GM12878 (cell line): ENCODE data around the gene TRIM50. TPM values are rescaled to one million over a fixed set of nuclear protein-coding genes. Genes with fewer than 3 reads are reported as not detected.

Source experiments
- ATAC-seq: fragments of 200-7000 bp; cut with Tn5 transposase; 3 replicates; pipeline ENCODE4 v1.9.1; 2020; ENCODE audit warnings: mild to moderate bottlenecking, moderate library complexity
- BruUV-seq: library from RNA; stranded (reverse); fragments of 400-500 nt; replicated peaks from 2 replicates; lab custom pipeline; 2021; lab: Mats Ljungman, UMichigan
- CTCF ChIA-PET: fragments of 300-600 bp; sonication (Branson Sonifier 250); formaldehyde crosslinking; extraction: SDS; loops from one replicate; lab custom pipeline; 2021; ENCODE audit warnings: inconsistent platforms; lab: Yijun Ruan, JAX
- POLR2A ChIA-PET: fragments of 350-600 bp; formaldehyde crosslinking; extraction: SDS; loops from one replicate; lab custom pipeline; 2021; ENCODE audit warnings: inconsistent platforms; lab: Charles Lee
- RAD21 ChIA-PET: fragments of 300-600 bp; sonication (Branson Sonifier 250); formaldehyde crosslinking; loops from one replicate; lab custom pipeline; 2023; ENCODE audit warnings: antibody characterized with exemption; ENCODE audit not compliant: unreplicated experiment; lab: Charles Lee
- SMC1A ChIA-PET: fragments of 300-600 bp; sonication (Branson Sonifier 250); formaldehyde crosslinking; loops from one replicate; lab custom pipeline; 2023; ENCODE audit not compliant: unreplicated experiment, uncharacterized antibody; lab: Charles Lee
- DNase-seq: peaks from one replicate; pipeline ENCODE4 v3.0.0-alpha.2; 2011; ENCODE audit warnings: low read depth, low spot score
- FAIRE-seq: peaks from 3 replicates; lab custom pipeline; 2011; peaks lifted over from hg19 to GRCh38; lab: Jason Lieb, UNC
- H2AFZ ChIP-seq: 2 replicates; pipeline ENCODE4 v1.6.0; 2011; ENCODE audit warnings: low read depth, low read length, control low read depth; ENCODE audit not compliant: control insufficient read depth
- H3K27ac ChIP-seq: 2 replicates; pipeline ENCODE4 v1.5.1; 2011; ENCODE audit warnings: control low read depth; ENCODE audit not compliant: control insufficient read depth, insufficient read depth
- H3K27me3 ChIP-seq, 2 experiments: replicated peaks in 1 of 2; 2 replicates each; pipeline versions ENCODE4 v1.6.0 to v1.6.1; 2011; ENCODE audit warnings: low read length in 1 of 2; ENCODE audit not compliant: control insufficient read depth in 2 of 2, insufficient read depth in 2 of 2
- H3K36me3 ChIP-seq, 2 experiments: 2 replicates each; pipeline ENCODE4 v1.5.1; 2011; ENCODE audit warnings: low read length in 1 of 2; ENCODE audit not compliant: control insufficient read depth in 2 of 2, insufficient read depth in 2 of 2
- H3K4me1 ChIP-seq: 2 replicates; pipeline ENCODE4 v1.6.1; 2011; ENCODE audit warnings: mild to moderate bottlenecking, low read length, moderate library complexity, mixed read lengths; ENCODE audit not compliant: control insufficient read depth, insufficient read depth
- H3K4me2 ChIP-seq: 2 replicates; pipeline ENCODE4 v1.6.0; 2011; ENCODE audit warnings: control low read depth; ENCODE audit not compliant: control insufficient read depth, insufficient read depth
- H3K4me3 ChIP-seq: fragments of 200-600 bp; sonication (generic); 2 replicates; pipeline ENCODE4 v1.5.1; 2016
- H3K79me2 ChIP-seq: 2 replicates; pipeline ENCODE4 v1.6.0; 2011; ENCODE audit warnings: low read length; ENCODE audit not compliant: control insufficient read depth, insufficient read depth
- H3K9ac ChIP-seq: 2 replicates; pipeline ENCODE4 v1.8.0; 2011; ENCODE audit warnings: low read length, control low read depth, mixed read lengths; ENCODE audit not compliant: control insufficient read depth, insufficient read depth
- H3K9me3 ChIP-seq: replicated peaks from 3 replicates; pipeline ENCODE4 v1.5.1; 2011; ENCODE audit warnings: mild to moderate bottlenecking, low read length; ENCODE audit not compliant: control insufficient read depth, insufficient read depth
- H4K20me1 ChIP-seq: 2 replicates; pipeline ENCODE4 v1.6.0; 2011; ENCODE audit not compliant: control insufficient read depth, insufficient read depth
- HCFC1 ChIP-seq: fragments of 150-350 bp; IDR thresholded peaks from 2 replicates; pipeline ENCODE4 v1.6.1; 2014; ENCODE audit warnings: low read length
- IKZF2 ChIP-seq, 2 experiments: fragments of 450-650 bp; IDR thresholded peaks; 2 replicates each; pipeline ENCODE4 v1.6.1; 2017; ENCODE audit warnings: mild to moderate bottlenecking in 2 of 2, moderate library complexity in 2 of 2
- NFXL1 ChIP-seq: fragments of 450-650 bp; IDR thresholded peaks from 2 replicates; pipeline ENCODE4 v1.6.1; 2017; ENCODE audit warnings: antibody characterized with exemption, mild to moderate bottlenecking, borderline replicate concordance
- NR2C1 ChIP-seq: fragments of 450-650 bp; IDR thresholded peaks from 2 replicates; pipeline ENCODE4 v1.6.1; 2017; ENCODE audit warnings: antibody characterized with exemption, mild to moderate bottlenecking, moderate library complexity
- SUZ12 ChIP-seq: fragments of 200-600 bp; sonication (generic); IDR thresholded peaks from one replicate; pipeline ENCODE4 v1.6.1; 2018; ENCODE audit warnings: antibody characterized with exemption, mild to moderate bottlenecking; ENCODE audit not compliant: unreplicated experiment
- TCF12 ChIP-seq: IDR thresholded peaks from 2 replicates; pipeline ENCODE4 v1.6.1; 2011; ENCODE audit warnings: low read depth, mild to moderate bottlenecking, low read length
- TCF7 ChIP-seq: IDR thresholded peaks from 2 replicates; pipeline ENCODE4 v1.6.1; 2014; ENCODE audit warnings: antibody characterized with exemption, borderline replicate concordance
- WRNIP1 ChIP-seq: IDR thresholded peaks from 2 replicates; pipeline ENCODE4 v1.6.1; 2011; ENCODE audit warnings: low read depth, low read length, improper control_type of control experiment, borderline replicate concordance
- WGBS: methylation state at CpG from one replicate; pipeline ENCODE4 v1.1.6; 2016; ENCODE audit warnings: low lambda C conversion rate; ENCODE audit not compliant: insufficient replicate concordance, insufficient coverage; ENCODE audit errors: missing lambda C conversion rate; 5-methylcytosine and 5-hydroxymethylcytosine counted together
- in situ Hi-C: fragments of 300-500 bp; cut with MboI; formaldehyde crosslinking; loops from 9 replicates; pipeline ENCODE4 v1.14.3; 2018; ENCODE audit warnings: mixed read lengths
- intact Hi-C: fragments of 100-400 bp; cut with micrococcal nuclease; formaldehyde crosslinking; loops from one replicate; pipeline ENCODE4 v1.14.2; 2022; ENCODE audit not compliant: unreplicated experiment
- polyA plus RNA-seq, 11 experiments: library from polyadenylated mRNA; depleted of rRNA in 4 of 11; unstranded in 6 of 11; stranded (reverse) in 5 of 11; fragments of >200 nt; fragmentation: Nextera tagmentation in 4 of 11; fragmentation: Illumina TruSeq in 1 of 11; extraction: Ambion mirVana in 4 of 11; extraction: Trizol in 1 of 11; gene quantifications; 1 replicate in 1 of 11; 2 replicates in 10 of 11; pipeline versions ENCODE4 v1.2.1 to v1.2.3, GENCODE V29; 2011 to 2016; ENCODE audit warnings: inconsistent platforms in 2 of 11, missing spikeins in 2 of 11, low read depth in 1 of 11
- total RNA-seq, 4 experiments: library from RNA; depleted of rRNA in 3 of 4; stranded (reverse); fragments of >200 nt in 3 of 4; fragmentation: Illumina TruSeq in 1 of 4; extraction: Trizol in 1 of 4; gene quantifications; 2 replicates each; pipeline versions ENCODE4 v1.2.1 to v1.2.3, GENCODE V29; 2013 to 2021
- TF ChIP-seq, protein P1 (sequence below): fragments of 450-650 bp; IDR thresholded peaks from 2 replicates; pipeline ENCODE4 v1.6.1; 2017; ENCODE audit warnings: low read depth, mild to moderate bottlenecking, moderate library complexity
- TF ChIP-seq, protein P2 (sequence below): IDR thresholded peaks from 2 replicates; pipeline ENCODE4 v1.6.1; 2012; ENCODE audit warnings: low read depth, low read length, improper control_type of control experiment
- TF ChIP-seq, protein P3 (sequence below): IDR thresholded peaks from 2 replicates; pipeline ENCODE4 v1.6.1; 2012; ENCODE audit warnings: mild to moderate bottlenecking, low read depth, low read length
- TF ChIP-seq, protein P4 (sequence below): IDR thresholded peaks from 2 replicates; pipeline ENCODE4 v1.6.1; 2012; ENCODE audit warnings: low read depth, low read length, improper control_type of control experiment

The TRIM50 gene
- total and polyA plus RNA-seq, 10 of the 15 experiments (the other 5 are each of a cell fraction or from before 2014, with no cell fraction given), result not detected

DNA sequence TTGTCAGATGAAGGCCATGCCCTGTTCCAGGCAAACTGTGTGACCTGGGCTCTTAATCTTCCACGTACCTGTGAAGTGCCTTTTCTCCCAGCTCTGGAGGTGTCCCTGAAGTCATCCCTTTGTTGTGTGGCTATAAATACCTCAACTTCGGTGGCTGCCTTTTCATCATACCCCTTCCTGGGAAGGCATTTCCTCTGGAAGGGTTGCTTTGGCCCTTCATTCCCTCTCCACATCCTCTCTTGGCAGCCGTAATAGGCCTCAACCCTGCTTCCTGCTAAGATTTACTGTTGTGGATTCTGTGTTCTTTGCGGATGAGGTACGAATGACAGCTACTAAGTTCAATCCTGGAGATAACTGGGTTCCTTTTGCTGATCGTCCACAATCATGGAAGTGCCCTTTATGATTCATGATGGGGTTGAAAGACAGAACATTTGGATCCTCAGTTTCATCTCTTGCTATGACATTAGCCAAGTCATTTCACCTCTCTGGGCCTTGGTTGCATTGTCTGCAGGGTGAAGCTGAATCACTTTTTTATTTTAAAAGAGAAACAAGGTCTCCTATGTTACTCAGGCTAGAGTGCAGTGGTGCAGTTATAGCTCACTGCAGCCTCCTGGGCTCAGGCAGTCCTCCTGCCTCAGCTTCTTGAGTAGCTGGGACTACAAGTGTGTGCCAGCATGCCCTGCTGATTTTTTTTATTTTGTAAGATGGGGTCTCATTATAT is 23.7 kb upstream of the TRIM50 start:
- Histone ChIP-seq H3K27me3 (no peaks in the 10 kb centered on the region; a peak in 1 of 4 replicates), H4K20me1 (no peaks in the 10 kb centered on the region), H3K4me2 (no peak overlapping the region), H2AFZ (no peak overlapping the region), H3K79me2 (no peaks in the 10 kb centered on the region), H3K4me1 (no peaks in the 10 kb centered on the region), H3K9ac (no peak overlapping the region), H3K9me3 (no peaks in the 10 kb centered on the region), H3K36me3 (no peaks in the 10 kb centered on the region), H3K27ac (no peak overlapping the region), H3K4me3 (no peak overlapping the region)
- RAD21 ChIA-PET, result no interaction called here
- FAIRE-seq, result peak; percentile 18
- POLR2A ChIA-PET, result no interaction called here
- WGBS, result 44% methylated on average over 6 of the region's 6 CpGs
- SMC1A ChIA-PET, result no interaction called here
- no peak for DNase-seq
- CTCF ChIA-PET, result interaction anchor here (1.2 kb wide), 1 partner anchor 100 kb away, joined by 3 read pairs; no protein-coding TSS in a partner anchor
- in situ Hi-C loops, result no loop called here
- intact Hi-C loops, result no loop called here
- ATAC-seq, result no peak
- BruUV-seq, result no TSS peak
- TF ChIP-seq, protein P1, sequence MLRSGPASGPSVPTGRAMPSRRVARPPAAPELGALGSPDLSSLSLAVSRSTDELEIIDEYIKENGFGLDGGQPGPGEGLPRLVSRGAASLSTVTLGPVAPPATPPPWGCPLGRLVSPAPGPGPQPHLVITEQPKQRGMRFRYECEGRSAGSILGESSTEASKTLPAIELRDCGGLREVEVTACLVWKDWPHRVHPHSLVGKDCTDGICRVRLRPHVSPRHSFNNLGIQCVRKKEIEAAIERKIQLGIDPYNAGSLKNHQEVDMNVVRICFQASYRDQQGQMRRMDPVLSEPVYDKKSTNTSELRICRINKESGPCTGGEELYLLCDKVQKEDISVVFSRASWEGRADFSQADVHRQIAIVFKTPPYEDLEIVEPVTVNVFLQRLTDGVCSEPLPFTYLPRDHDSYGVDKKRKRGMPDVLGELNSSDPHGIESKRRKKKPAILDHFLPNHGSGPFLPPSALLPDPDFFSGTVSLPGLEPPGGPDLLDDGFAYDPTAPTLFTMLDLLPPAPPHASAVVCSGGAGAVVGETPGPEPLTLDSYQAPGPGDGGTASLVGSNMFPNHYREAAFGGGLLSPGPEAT, result no peak
- TF ChIP-seq, protein P2, sequence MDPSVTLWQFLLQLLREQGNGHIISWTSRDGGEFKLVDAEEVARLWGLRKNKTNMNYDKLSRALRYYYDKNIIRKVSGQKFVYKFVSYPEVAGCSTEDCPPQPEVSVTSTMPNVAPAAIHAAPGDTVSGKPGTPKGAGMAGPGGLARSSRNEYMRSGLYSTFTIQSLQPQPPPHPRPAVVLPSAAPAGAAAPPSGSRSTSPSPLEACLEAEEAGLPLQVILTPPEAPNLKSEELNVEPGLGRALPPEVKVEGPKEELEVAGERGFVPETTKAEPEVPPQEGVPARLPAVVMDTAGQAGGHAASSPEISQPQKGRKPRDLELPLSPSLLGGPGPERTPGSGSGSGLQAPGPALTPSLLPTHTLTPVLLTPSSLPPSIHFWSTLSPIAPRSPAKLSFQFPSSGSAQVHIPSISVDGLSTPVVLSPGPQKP, result no peak
- no peak for TF ChIP-seq TCF7
- TF ChIP-seq TCF12, result no peak
- TF ChIP-seq SUZ12, result no peak
- TF ChIP-seq, protein P3, sequence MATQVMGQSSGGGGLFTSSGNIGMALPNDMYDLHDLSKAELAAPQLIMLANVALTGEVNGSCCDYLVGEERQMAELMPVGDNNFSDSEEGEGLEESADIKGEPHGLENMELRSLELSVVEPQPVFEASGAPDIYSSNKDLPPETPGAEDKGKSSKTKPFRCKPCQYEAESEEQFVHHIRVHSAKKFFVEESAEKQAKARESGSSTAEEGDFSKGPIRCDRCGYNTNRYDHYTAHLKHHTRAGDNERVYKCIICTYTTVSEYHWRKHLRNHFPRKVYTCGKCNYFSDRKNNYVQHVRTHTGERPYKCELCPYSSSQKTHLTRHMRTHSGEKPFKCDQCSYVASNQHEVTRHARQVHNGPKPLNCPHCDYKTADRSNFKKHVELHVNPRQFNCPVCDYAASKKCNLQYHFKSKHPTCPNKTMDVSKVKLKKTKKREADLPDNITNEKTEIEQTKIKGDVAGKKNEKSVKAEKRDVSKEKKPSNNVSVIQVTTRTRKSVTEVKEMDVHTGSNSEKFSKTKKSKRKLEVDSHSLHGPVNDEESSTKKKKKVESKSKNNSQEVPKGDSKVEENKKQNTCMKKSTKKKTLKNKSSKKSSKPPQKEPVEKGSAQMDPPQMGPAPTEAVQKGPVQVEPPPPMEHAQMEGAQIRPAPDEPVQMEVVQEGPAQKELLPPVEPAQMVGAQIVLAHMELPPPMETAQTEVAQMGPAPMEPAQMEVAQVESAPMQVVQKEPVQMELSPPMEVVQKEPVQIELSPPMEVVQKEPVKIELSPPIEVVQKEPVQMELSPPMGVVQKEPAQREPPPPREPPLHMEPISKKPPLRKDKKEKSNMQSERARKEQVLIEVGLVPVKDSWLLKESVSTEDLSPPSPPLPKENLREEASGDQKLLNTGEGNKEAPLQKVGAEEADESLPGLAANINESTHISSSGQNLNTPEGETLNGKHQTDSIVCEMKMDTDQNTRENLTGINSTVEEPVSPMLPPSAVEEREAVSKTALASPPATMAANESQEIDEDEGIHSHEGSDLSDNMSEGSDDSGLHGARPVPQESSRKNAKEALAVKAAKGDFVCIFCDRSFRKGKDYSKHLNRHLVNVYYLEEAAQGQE, result no peak
- no peak for TF ChIP-seq NR2C1
- TF ChIP-seq NFXL1, result no peak
- TF ChIP-seq, protein P4, sequence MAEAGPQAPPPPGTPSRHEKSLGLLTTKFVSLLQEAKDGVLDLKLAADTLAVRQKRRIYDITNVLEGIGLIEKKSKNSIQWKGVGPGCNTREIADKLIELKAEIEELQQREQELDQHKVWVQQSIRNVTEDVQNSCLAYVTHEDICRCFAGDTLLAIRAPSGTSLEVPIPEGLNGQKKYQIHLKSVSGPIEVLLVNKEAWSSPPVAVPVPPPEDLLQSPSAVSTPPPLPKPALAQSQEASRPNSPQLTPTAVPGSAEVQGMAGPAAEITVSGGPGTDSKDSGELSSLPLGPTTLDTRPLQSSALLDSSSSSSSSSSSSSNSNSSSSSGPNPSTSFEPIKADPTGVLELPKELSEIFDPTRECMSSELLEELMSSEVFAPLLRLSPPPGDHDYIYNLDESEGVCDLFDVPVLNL, result no peak
- no peak for TF ChIP-seq WRNIP1
- TF ChIP-seq IKZF2 (IDR thresholded peaks at IDR 0.05), result no peak
- no peak for TF ChIP-seq HCFC1
